GM11168 (cell line): ENCODE measurements around the gene HES5.

ENCODE experiments used
- in situ Hi-C: fragments of 300-500 bp; cut with MboI; formaldehyde crosslinking; loops from one replicate; pipeline ENCODE4 v1.12.0; 2022; ENCODE audit warnings: low sequenced_read_pairs; ENCODE audit not compliant: unreplicated experiment

HES5 gene

DNA sequence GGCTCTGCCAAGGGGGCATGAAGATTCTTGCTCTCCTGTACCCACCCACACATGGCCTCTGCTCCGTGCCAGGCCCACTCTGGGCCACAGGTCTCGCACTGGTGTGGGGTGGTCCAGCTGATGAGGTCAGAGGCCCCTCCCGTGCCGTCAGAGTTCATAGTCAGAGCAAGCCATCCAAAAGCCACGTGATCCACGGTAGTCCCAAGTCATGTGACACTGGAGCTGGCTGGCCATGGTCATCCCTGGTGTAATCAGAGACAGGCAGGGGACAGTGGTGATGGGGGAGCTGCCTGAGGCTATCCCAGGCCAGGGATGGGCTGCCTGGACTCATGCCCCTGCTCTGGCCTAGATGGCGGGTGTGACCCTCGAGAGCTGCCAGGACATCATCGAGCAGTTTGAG, 43.5 kb downstream of the HES5 start:
- in situ Hi-C loops = no loop called here

DNA sequence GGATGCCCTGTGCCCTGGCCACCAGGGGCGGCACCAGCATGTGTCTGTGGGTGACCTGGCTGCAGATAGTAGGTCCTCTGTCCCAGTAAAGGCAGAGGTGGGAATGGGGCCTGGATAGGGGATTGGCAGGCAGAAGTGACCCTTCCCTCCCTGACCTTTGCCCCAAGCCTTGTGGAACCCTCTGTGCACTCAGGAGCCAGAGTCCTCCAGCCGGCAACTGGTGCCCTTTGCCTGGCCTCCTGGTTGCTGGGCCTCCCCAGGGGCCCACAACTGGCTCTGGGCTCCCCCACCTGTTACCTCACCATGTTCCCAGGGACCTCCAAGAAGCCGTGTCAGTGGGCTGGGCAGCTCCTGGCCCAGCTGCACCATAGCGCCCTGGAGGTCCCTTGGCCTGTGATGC, 44.0 kb downstream of the HES5 start:
- in situ Hi-C loops = no loop called here

DNA sequence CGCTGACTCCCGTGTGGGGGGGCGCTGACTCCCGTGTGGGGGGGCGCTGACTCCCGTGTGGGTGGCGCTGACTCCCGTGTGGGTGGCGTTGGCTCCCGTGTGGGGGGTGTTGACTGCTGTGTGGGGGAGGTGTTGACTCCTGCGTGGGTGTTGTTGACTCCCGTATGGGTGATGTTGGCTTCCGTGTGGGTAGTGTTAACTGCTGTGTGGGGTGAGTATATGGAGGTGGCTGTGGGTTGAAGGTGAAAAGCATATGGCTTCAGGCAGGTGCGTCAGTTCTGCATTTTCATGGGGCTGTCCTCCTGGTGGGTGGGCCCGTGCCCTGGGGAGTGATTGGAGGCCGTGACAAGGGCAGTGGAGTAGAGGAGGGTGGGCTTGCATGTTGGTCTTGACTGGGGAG, 46.1 kb downstream of the HES5 start:
- in situ Hi-C loops = no loop called here

DNA sequence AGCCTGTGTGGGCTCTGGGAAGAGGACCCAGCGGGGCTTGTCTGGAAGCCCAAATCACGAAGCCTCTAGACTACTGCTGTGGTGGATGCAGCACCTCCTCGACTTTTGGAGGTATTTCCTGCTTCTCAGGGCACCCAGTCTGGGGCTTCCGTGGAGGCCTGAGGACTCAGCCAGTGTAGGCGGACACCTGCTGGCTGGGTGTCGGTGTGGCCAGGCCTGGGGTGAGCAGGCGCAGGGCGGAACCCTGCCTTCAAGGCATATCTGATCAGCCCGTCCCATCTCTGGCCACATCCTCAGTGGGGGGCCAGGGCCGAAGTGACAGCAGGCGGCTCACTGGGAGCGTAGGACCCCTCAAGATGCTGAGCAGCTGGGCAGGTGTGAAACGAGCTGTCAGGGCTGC, 47.0 kb downstream of the HES5 start:
- in situ Hi-C loops = no loop called here

DNA sequence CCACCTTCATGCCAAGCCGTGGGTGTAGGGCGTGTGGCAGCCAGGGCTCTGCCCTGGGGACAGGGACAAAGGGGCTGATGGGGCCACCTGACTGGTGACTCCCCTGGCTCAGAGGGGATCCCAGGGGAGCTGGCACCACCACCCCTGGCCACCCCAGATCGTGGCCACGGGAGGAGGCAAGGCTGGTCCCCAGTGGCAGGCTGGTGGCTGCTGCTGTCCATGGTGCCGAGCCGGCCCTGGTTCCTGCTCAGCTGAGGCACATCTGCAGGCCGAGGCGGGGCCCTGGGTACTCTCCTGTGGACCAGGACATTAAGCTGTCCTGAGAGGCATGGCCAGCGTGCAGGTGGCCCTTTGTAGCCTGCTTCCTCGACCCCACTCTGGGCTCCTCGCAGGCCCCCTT, 47.5 kb downstream of the HES5 start:
- in situ Hi-C loops = no loop called here

DNA sequence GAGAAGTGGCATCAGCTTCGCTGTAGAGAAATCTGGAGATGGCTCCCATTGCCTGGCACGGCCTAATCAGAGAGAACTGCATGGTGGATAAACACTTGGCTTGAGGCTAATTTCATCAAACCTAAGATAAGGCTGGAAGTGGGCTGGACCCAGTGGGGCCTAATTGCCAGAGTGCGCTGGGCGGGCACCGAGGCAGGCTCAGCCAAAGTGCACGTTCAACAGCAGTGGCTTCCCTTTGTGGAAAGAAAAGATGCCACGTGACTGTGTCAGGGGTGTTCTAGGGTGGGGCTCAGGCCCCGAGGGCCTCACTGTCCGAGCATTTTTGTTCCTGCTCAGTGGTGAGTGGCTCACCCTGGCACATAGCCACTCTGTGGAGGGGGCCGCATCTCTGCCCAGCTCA, 48.2 kb downstream of the HES5 start:
- in situ Hi-C loops = no loop called here

DNA sequence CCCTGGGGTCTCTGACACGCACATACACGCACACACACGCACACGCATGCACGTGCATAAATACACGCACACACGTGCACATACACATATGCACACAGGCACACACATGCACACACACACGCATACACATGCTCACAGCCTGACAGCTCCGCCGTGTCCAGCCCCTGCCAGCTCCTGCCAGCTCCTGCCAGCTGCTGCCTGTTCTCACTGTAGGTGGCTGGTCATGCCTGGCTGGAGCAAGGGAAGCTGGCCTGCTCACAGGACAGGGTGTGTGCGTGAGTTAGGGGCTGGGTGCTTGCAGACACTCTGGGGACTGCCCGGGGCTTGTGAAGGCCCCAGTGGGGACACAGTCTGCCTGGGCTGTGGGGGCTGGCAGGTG, 49.1 kb downstream of the HES5 start:
- in situ Hi-C loops = no loop called here

DNA sequence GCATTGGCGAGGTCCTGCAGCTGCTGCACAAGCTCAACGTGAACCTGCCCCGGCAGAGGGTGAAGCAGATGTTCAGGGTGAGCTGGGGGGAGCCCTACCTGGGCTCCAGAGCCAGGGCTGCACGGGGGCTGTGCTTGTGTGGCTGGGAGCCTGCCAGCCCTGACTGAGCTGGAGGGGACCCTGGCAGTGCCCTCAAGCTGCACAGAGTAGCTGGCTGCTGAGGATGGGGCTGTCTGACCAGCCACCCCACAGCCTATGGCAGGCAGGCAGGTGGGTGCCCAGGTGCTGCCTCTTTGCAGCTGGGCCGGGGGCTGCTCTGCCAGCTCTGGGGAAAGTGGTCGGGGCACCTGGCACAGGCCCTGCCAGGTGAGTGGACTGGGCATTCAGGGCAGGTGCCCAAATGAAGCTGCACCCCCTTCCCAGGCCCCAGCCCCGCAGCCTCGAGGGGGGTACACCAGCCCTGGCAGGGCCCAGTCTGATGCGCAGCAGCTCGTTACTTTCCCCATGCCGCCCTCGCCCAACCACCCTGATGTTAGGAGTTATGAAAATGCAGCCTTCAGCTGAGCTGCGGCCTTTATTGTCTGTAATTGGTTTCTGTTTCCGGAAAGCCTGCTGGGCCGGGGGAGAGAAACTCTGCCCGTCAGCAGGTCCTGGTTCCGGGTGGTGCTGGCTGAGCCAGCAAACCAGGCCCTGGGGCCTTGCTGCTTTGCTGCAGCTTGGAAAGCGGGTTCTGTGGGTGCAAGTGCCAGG, 49.7 kb downstream of the HES5 start:
- in situ Hi-C loops = no loop called here

DNA sequence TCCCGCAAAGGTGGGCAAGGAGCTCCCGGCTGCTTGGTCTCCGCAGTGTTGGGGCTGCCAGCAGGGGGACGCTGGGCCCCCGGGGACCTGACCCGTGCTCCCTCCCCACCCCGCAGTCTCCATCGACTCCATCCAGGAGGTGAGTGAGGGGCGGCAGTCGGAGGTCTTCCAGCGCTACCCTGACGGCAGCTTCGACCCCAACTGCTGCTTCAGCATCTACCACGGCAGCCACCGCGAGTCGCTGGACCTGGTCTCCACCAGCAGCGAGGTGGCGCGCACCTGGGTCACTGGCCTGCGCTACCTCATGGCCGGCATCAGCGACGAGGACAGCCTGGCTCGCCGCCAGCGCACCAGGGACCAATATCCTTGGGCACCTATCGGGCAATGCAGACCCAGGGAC, 50.4 kb downstream of the HES5 start:
- in situ Hi-C loops = no loop called here

DNA sequence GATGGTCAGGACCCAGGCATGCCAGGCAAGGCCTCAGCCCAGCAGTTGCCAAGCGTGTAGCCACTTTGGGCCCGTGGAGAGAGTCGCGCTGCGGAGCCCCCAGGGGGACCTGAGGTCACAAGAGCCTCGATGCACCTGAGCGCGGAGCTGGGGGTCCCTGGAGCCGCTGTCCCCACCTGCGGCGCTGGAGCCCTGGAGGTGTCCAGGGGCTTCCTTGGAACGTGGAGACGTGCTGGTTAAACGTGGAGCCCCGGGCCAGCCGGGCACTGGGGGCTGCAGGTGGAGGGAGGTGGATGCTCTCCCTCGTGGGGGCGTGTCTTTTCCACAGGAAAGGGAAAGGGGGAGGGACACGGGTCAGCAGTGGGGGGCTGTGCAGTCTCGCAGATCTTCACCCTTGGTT, 50.9 kb downstream of the HES5 start:
- in situ Hi-C loops = no loop called here
